HG02884 (cell line): Measurements from ENCODE around the gene ARNT2.

Source experiments
- ATAC-seq: cut with Tn5 transposase; IDR thresholded peaks from one replicate; pipeline ENCODE4 v1.9.1; 2021; ENCODE audit warnings: mild to moderate bottlenecking, moderate library complexity; ENCODE audit not compliant: unreplicated experiment

Gene ARNT2

DNA sequence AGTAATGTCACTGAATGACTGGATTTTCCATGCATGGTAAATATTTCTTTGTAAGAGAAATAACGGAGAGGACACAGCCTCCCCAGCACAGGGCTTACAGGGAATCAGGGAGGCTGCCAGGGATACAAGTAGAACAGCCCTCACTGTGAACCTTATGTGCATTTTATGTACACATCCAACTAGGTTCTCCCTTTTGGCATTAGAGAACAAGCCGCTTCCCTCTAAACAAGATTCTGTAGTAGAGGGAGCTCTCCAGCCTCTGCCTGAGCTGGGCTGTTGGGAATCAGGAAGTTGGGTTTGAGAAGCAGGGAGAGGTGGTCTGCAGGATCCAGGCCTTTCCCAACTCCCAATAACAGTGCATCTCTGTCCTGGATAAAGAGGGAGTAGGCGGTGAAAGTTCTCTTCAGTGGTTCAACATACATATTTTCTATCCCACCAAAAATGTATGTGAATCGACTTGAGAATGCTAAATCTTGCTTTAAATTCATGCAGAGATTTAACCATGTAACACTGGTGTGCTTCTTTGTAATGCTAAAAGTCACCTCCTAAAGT lies 83.7 kb downstream of the ARNT2 start:
- ATAC-seq: no peak

DNA sequence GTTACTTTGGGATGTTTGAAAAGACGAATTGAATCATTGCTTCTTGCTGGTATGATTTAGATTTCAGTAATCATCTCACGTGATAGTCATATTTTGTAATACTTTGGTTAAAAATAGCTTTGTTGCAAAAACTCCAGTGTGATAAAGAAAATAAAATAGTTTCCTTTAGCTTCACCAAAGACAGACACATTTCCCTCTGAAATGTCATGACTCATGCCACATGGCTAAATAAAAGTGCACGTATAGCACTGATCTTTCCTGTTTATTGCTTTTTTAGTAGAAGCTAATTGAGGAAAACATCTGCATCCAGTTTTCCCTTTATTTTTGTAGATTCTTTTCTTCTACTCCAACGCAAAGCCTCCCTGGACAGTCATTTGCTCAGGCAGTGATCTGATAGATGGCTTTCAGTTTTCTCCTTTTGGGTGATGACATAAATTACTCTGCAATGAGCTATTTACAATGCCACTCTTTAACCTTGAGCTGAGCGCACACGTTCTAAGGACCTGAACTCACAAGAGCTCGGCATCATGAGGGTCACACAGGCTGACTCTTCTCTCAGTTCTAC lies 84.9 kb downstream of the ARNT2 start:
- no peak for ATAC-seq

DNA sequence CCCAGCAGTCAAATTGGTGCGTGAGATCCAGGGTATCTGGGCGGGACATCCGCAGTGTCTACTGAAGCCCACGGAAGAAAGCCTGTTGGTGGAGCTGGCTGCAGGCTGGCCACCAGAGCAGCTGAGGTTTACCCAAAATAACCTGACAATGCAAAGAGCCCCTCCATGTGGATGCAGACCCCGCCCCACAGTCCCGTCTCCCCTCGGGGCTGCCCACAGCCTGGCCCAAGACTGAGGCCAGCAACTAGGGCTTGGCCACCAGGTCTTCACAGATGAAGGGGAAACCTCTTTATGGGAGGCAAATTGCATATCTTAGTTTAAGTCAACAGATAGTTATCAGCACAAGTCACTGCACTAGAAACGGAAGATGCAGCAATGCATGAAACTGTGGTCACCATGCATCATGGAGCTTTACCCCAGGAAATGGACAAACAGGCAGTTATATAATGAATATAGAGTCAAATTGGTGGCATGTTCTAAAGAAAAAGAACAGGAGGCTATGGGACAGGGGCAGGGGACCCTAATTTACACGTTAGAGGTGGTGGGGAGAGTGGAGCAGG lies 86.3 kb downstream of the ARNT2 start:
- no peak for ATAC-seq

DNA sequence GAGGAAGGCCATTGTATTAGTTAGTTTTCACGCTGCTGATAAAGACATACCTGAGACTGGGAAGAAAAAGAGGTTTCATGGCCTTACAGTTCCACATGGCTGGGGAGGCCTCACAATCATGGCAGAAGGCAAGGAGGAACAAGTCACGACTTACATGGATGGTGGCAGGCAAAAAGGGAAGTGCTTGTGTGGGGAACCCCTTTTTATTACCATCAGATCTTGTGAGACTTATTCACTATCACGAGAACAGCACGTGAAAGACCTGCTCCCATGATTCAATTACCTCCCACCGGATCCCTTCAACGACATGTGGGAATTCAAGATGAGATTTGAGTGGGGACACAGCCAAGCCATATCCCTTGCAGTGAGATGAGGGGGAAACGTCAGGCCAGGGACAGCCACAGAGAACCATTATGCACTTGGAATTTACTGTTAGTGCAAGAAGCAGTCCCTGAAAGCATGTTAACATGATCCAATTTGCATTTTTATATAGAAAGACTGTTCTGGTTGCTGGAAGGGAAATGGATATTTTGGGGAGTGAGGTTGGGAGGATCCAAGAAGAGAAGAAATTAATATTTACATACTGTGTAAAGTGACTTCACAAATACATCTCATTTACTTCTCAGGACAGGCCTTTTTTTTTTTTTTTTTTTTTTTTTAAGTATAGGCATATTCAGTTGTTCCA lies 87.1 kb downstream of the ARNT2 start:
- no peak for ATAC-seq

DNA sequence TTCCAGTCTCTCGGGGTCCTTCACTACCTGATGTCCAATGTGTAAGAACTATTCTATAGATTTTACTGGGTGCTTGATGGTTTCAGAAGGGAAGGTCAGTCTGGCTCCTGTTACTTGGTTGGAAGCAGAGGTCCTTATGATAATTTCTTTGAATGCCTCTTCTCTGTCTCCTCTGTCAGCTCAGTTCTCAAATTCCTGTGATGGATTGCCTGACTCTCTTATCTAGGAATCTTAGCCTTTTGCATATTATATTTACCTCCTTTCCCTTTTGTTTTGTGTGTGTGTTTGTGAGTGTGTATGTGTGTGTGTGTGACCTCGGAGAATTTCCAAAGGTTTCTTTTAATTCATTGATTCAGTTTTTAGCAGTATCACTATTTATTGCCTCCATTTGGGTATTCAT lies 88.2 kb downstream of the ARNT2 start:
- no peak for ATAC-seq

DNA sequence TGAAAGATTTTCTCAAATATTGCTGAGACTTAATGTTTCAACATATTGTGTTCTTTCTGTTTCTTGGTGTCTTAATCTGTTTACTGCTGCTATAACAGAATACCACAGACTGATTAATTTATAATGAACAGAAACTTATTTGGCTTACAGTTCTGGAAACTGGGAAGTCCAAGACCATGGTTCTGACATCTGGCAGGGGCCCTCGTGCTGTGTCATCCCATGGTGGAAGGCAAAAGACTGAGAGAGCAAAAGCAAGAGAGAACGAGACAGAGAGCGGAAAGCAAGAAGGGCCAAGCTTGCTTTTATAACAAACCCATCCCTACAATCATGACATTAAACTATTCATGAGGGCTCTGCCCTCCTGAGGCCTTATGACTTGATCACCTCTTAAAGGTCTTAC lies 88.7 kb downstream of the ARNT2 start:
- no peak for ATAC-seq

DNA sequence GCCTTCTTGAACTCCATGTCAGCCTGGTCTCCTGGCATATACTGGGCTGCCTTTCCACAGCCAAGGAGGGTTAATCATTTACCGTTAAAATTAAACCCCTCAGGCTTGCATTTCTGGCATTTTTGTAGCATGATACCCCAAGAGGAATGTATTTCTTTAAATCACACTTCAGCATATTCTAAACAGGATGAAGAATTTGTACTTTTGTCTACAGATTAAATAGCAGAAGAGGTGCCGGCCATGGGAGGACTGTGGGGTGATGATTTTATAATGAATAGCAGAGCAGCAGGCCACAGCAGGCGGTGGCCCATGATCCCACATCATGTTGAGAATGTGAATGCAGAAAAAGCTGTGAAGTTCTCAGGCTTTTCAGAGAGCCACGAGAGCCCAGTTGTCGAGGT lies 90.2 kb downstream of the ARNT2 start:
- no peak for ATAC-seq

DNA sequence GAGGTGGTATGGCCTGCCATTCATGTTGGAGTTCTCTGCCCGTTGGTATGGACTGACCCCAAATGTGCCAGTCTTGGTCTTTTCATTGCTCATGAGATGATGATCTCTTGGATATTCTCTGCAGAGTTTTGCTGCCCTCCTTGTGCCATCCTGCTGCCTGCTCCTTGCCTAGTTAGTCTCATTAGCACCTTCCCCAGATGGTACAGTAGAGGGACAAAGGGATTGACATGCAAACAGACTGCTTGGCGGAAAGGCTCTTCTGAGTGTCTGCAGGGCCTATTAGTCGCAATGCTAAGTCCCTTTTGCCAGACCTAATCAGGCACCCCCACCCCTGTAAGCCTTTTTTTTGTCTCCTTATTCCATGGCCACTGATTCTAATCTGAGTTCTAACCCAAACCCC lies 90.6 kb downstream of the ARNT2 start:
- no peak for ATAC-seq

DNA sequence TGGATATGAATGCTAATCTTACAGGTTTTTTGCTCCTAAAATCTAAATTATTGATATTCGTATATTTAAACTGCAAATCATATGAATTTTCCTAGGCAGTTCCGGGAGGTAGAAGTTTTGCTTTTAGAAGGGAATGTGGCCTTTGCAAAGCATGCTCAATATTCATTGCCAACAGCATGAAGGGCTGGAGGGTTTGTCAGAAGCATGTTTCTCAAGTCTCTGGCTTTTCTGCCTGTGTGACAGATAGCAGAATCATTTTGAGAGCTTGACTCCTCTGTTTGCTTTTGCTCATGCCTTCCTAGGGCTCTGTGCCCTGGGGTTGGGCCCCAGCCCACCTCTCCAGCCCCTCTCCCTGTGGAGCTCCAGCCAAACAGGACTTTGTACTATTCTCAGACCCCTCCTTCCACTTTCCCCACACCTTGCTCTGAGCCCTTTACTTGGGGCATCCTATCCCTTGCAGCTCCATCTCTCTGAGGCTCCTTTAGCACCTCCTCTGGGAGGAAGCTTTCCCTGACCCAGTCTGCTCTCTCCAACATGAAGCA lies 91.3 kb downstream of the ARNT2 start:
- ATAC-seq: no peak

DNA sequence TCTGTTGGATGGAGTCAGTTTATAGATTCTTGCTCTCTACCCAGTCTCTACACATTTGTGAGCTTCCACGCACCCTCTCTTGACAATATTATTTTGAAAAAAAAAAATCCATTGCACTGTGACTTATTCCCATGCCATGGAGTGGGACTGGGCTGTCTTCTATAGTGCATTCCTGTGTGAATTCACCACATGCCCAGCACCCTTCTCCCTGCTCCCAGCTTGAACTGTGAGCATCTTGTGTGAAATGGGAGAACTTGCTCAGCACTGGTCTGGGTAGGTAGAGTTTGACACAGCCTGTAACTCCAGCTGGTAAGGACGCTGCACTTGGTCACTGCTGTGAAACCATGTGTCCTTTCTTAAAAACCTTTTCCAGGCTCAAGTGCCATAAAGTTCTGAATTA lies 91.9 kb downstream of the ARNT2 start:
- ATAC-seq: no peak

DNA sequence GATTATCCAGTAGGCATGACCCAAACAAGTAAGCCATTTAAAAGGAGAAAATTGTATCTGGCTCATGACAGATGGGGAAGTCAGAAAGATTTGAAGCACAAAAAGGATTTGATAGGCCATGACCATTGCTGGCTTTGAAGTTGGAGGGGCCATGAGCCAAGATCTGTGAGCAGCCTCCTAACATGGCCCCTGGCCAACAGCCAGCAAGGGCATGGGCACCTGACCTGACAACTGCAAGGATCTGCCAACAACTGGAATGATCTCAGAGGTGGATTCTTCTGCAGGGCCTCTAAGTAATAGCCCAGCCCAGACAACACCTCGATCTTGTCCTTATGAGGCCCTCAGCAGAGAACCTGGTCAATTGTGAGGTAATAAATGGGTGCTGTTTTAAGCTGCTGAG lies 93.0 kb downstream of the ARNT2 start:
- no peak for ATAC-seq

DNA sequence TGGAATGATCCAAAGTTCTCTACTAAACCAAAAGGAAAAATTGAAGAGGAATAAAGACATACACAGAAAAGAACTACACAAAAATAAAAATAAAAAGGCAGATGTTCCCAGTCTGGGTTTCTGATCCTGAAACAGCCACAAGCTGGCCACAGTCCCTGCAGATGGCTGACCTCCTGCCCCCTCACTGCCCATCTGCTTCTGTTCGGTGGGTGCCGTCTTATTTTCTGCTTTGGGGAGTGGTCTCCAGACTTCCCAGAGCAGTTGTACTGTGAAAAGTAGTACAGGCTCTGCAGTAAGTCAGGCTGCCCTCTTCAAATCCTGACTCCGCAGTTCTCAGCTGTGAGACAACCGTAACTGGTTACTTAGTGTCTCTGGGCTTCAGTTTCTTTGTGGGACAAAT lies 94.5 kb downstream of the ARNT2 start:
- ATAC-seq: no peak

DNA sequence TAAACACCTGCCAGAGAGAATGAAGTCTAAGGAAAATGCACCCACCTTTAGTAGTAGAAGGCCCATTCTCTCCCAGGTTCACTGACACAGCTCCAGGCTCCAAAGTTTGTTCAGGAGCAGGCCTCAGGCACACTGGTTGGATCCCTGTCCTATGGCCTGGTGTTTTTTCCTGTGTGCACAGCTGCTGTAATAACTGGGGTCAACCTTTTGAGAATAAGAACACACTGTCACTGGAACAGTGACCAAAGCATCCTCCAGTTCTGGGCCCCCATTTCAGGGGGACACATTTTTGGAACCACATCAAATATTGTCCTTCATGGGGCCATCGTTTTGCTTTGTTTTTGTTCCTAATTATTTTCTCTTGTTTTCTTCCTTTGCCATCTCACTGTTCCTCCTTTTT lies 95.8 kb downstream of the ARNT2 start:
- no peak for ATAC-seq

DNA sequence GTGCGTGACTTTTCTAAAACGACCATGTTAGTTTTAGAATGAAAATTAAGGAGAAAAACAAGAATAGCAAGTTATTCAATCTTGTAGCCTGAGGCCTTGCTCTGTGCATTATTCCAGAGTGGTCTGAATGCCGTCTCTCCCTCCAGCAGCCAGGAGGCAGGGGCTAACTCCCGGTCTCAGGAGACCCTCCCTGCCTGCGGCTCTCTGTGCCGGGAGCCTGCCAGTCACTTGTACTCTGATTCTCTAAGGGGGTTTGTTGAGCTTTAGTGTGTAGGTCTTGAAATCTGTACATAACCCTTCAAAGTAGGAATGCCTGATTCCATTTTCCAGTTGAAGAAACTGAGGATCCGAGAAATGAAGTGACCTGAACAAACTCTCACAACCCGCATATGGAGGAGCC lies 97.3 kb downstream of the ARNT2 start:
- ATAC-seq: no peak

DNA sequence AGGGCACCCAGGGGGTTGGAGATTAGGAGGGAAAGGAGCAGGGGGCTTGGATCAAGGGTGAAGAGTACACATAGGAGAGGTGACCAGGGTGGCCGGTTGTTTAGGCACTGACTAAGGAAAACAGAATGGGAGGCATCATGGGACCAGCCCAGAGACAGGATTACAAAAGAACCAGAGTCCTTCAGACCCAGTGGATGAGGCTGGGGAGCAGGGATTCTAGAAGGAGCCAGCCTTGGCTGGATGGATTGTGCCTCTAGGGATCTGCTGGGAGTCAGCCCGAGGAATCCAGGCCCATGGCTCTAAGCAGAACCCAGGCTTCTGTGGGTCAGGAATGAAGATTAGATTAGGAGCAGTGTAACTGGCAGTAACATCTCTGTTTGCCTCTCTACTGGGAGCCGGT lies 98.6 kb downstream of the ARNT2 start:
- no peak for ATAC-seq

DNA sequence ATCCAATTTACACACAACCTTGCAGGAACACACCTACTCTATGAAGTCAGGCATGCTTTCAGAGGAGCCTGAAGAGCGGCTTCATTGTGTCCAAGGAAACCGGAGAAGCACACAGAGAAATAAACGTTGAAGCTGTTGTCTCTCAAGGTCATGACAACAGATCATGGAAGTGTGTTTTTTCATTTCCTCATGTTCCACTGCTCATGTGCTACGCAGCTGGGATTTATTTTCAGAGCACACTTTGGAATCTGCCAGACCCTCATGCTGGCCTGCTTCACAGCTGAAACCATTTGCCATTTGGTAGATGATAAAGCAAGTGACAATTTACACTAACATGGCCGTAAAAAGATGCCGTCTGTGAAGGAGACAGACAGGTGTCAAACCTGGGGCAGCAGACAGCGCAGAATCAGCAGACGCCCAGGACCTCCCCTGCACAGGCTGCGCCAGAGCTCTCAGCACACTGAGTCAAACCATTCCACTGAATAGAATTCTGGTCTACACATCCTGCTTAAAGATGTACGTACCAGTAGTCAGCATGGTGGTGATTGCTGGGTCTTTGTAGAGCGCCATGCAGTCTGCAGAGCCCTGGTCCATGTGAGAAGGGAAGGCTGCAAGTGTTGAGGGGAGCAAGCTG lies 99.3 kb downstream of the ARNT2 start:
- no peak for ATAC-seq

DNA sequence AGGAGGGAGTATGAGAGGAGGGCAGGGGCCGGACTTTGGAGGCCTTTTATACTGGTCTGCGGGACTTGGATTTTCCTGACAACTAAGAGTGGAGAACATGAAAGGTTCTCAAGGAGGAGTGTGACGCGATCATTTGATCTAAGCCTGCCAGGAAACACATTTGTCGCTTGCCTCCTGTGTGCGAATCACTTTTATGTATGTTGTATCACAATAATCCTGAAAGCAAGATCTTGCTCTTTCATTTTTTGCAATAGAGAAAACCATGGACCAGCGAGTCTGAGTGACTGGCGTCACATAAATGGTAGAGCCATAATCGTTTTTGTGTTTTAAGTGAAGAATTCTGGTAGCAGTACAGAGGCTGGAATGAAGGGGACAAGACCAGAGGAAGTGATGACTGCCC lies 100.7 kb downstream of the ARNT2 start:
- no peak for ATAC-seq

DNA sequence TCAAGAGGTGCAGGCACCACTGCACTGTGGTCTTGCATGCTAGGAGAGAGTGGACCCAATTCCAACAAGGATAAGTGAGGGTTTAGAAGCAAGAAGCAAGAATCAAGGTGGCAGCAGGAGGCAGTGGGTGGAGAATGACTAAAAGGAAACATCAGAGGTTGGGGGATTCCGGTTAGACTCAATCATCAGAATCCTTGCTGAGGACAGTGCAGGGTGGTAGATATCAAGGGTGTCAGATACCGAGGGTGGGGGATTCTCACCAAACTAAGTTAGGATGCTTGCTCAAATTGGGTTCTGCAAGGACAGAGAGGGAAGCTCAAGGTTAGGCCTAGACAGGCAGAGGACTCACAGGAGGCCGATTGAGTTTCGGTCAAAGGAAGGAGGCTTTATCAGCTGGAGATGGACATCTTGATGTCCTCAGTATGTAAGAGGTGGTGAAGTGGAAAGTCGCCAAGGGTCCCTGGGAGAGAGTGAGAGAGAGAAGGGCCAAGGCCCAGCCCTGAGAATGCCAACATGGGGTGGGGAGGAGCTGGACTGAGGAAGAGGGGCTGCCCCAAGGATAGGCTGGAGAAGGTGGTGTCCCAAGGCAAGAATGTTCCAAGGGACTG lies 102.2 kb downstream of the ARNT2 start:
- ATAC-seq: no peak

DNA sequence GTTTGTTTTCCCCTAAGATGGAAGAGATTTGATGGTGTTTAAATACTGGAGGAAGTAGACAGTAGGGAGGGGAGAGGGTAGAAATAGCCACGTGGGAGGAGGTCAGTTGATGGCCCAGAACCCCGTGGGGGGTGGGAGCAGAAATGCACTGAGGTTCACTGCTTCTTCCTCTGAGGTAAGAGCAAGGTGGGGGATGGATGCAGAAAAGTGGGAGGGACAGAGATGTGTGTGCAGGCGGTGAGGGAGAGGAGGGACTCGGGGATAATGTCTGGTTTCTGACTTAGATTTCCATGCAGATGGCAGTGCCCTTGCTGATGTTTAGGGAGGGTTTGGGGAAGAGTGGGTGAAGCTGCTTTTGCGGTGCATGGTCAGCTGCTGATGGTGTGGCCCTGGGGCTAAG lies 102.9 kb downstream of the ARNT2 start:
- ATAC-seq: no peak

DNA sequence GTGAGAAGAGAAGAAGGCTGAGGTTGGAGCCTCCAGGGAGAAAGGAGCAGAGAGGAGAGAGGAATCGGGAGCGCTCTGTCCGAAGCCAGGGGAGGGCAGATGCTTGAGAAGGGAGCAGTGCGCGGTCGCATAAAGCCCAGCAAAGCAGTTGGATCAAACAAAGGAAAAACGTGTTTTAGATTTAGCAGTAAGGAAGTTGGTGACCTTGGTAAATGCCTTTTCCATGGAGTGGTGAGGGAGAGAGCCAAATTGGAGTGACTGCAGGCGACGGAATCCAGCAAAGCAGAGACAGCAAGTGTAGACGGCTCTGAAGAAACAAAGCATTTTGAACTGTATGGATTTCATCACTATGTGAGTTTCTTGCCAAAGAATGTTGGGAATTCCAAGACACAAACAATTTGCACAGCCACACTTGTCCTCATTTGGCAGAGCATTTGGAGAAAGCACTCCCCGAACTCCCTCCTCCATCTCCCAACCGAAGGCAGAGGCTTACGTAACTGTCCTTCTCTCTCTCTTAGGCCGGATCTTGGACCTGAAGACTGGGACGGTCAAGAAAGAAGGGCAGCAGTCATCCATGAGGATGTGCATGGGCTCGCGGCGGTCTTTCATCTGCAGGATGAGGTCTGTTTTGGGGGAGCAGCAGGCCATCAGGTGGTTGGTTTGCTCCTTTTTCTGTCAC lies 103.6 kb downstream of the ARNT2 start:
- ATAC-seq: no peak

DNA sequence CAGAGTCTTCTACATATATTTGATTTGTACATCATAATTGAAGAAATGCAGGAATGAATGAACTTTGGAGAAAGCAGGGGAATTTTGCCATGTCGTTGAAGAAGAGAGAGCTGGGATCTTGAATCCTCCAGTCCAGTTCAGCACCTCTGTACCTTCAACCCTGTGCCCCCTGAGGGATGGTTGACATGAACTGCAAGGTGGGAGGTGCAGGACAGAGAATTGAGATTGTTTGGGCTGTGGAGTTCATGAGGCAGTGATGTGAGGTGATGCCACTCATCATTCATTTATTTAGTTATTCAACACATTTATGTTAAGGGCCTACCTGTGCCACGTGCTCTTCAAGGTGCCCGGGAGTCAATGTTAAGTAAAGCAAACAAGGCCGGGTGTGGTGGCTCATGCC lies 104.6 kb downstream of the ARNT2 start:
- ATAC-seq: no peak
